Measurements from ENCODE around the gene TBX21. TPM values are rescaled to one million over a fixed set of nuclear protein-coding genes. Genes with fewer than 3 reads are reported as not detected.

Gene TBX21
- total RNA-seq, 1 donor from 2014 or later: not detected

DNA sequence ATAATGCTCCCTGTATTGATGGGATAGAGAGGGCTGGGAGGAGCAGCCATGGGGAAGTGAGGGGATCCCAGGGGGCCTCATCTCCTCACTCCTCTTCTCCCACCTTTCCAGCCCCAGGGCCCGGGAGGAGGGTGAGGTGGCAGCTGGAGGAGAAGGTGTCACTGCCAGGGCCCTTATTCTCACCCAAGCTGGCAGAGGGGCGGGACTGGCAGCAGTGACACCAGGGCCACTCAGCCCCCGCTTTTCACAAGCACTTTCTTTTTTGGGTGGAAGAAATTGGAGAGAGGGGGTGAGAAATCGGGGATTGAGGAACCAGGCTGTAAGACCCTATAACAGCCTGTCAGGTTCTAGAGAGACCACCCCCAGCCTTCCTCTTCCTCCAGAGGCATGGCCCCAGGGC lies 2.4 kb upstream of the TBX21 start:
- Histone ChIP-seq H3K36me3 (ENCODE audit: control insufficient read depth, insufficient read depth, low read length) (no peaks in the 10 kb centered on the region), H3K4me3 (ENCODE audit: low read depth, low read length) (no peak overlapping the region), H3K27me3 (ENCODE audit: control insufficient read depth, insufficient read depth, low read length) (peaks cover 52% of the 10 kb centered on the region)
- no peak for DNase-seq (ENCODE audit: low read depth)
- no peak for TF ChIP-seq CTCF (IDR thresholded peaks at IDR 0.05; ENCODE audit: insufficient read depth, low read length, poor library complexity, severe bottlenecking)

DNA sequence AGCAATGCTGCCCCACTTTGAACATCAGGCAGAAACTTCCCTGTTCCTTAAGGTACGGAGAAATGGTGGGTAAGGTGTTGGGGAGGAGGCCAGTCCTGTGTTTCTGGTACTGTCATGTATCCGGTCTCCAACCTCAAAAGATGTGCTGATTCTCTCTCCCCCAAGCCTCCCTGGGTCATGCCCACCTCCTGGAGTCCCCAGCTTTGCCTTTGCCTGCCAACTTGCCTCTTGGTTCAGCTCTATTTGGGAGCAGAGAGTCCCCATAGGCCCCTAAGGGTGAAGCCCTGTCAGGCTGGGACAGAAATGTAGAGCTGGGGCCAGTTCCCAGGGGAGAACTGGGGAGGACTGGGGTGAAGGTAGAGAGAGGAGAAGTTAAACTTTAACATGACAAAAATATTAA lies 1.6 kb upstream of the TBX21 start:
- TF ChIP-seq CTCF (IDR thresholded peaks at IDR 0.05; ENCODE audit: insufficient read depth, low read length, poor library complexity, severe bottlenecking): no peak
- Histone ChIP-seq H3K4me3 (ENCODE audit: low read depth, low read length) (no peak overlapping the region), H3K36me3 (ENCODE audit: control insufficient read depth, insufficient read depth, low read length) (no peaks in the 10 kb centered on the region), H3K27me3 (ENCODE audit: control insufficient read depth, insufficient read depth, low read length) (peaks cover 55% of the 10 kb centered on the region)
- DNase-seq (ENCODE audit: low read depth): no peak

DNA sequence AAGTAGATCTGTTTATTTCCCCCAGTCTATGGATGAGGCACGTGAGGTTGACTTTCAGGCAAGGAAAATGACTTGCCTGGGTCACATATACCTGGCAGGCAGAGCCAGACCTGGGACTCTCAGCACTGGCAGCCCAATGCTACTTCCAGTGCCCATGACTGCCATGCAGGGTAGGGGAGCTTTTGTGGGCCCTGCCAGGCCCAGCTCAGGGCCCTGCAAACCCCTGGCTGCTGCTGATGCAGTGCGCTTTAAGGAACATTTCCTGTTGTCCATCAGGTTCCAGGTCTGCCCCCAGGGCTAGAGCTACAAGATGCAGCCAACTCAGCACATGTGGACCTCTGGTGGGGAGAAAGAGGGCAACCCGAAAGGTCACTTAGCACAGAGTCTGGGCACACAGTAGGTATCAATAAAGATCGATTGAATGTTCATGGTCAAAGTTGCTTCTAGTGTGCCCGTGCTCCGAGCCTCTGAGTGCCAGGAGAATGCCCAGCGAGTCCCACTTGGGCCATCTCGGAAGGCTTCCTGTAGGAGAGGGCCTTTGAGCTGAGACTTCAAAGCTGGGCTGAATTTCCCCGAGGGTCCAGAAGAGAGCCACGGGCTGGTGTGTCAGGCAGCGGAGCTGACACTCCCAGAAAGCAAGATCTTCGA lies 513 bp upstream of the TBX21 start:
- no peaks in the 10 kb centered on the region for H3K36me3 ChIP-seq (ENCODE audit: control insufficient read depth, insufficient read depth, low read length)
- H3K4me3 ChIP-seq (ENCODE audit: low read depth, low read length): no peak overlapping the region
- H3K27me3 ChIP-seq (ENCODE audit: control insufficient read depth, insufficient read depth, low read length): peaks cover 58% of the 10 kb centered on the region
- TF ChIP-seq CTCF (IDR thresholded peaks at IDR 0.05; ENCODE audit: insufficient read depth, low read length, poor library complexity, severe bottlenecking): no peak
- no peak for DNase-seq (ENCODE audit: low read depth)

GRCh38 chr17:47733674-47734410 lies 806 bp downstream of the TBX21 start:
- no peak for DNase-seq (ENCODE audit: low read depth)
- Histone ChIP-seq H3K36me3 (ENCODE audit: control insufficient read depth, insufficient read depth, low read length) (no peaks in the 10 kb centered on the region), H3K27me3 (ENCODE audit: control insufficient read depth, insufficient read depth, low read length) (peaks cover 55% of the 10 kb centered on the region), H3K4me3 (ENCODE audit: low read depth, low read length) (peak overlapping the region; percentile 18)
- TF ChIP-seq CTCF (IDR thresholded peaks at IDR 0.05; ENCODE audit: insufficient read depth, low read length, poor library complexity, severe bottlenecking): no peak

- Histone ChIP-seq H3K36me3 (ENCODE audit: control insufficient read depth, insufficient read depth, low read length) (no peaks in the 10 kb centered on the region), H3K4me3 (ENCODE audit: low read depth, low read length) (no peak overlapping the region), H3K27me3 (ENCODE audit: control insufficient read depth, insufficient read depth, low read length) (peaks cover 55% of the 10 kb centered on the region)
- no peak for TF ChIP-seq CTCF (IDR thresholded peaks at IDR 0.05; ENCODE audit: insufficient read depth, low read length, poor library complexity, severe bottlenecking)
- DNase-seq (ENCODE audit: low read depth): no peak
Observed at GRCh38 chr17:47735139-47735464, 2.1 kb downstream of the TBX21 start.
